T-helper 2 cell treated with Interferon-gamma antibody and Interleukin-4, amounts not matched to agents 100 ng/mL and 5 ng/mL, for 36 hours (primary cell): Measurements from ENCODE around the gene EBF3. TPM values are rescaled to one million over a fixed set of nuclear protein-coding genes. Genes with fewer than 3 reads are reported as not detected.

ENCODE experiments used
- intact Hi-C: fragments of 100-400 bp; cut with micrococcal nuclease; formaldehyde crosslinking; loops from one replicate; pipeline ENCODE4 v1.15.1; 2023
- total RNA-seq: library from RNA; stranded (reverse); gene quantifications from 2 replicates; pipeline ENCODE4 v1.2.3, GENCODE V29; 2022

Gene EBF3
- total RNA-seq, 1 donor from 2014 or later, result not detected

GRCh38 chr10:129841590-129841989 is 122.5 kb downstream of the EBF3 start:
- intact Hi-C loops, result no loop called here

- intact Hi-C loops, result no loop called here
Observed at GRCh38 chr10:129841071-129841470, 123.0 kb downstream of the EBF3 start.

- intact Hi-C loops, result no loop called here
Observed at GRCh38 chr10:129840196-129840590, 123.9 kb downstream of the EBF3 start.

GRCh38 chr10:129839285-129840195 is 124.5 kb downstream of the EBF3 start:
- intact Hi-C loops, result no loop called here

- intact Hi-C loops, result no loop called here
Observed at GRCh38 chr10:129838794-129839193, 125.3 kb downstream of the EBF3 start.

DNA sequence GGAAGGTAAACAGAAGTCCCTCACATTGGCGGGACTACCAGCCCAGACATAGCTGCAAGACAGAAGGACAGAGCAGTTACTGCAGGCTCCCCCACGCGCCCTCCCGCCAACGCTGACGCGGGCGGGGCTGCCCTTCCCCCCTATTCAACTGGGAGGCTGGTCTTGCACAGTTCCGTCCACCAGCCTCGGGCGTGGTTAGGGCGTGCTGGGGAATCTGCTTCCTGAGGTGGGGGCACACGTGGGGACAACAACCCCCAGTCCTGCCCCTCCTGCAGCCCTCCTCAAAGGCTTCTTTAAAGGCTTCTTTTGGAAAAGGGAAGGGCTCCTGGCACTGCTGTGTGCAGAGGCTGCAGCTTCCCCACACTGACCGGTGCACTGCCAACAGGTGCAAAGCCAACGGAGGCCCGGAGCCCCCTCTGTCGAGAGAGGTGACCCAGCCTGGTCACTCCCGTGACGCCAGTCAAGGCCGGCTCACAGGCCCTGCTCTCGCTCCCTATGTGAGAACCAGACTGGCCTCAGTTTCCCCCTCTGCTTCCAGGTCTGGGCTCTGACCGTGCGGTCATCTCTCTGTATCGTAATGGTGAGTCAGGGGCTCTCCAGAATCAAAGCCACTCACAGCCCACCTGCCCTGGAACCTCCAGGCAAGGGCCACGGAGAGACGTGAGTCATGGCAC is 126.0 kb downstream of the EBF3 start:
- intact Hi-C loops, result no loop called here

DNA sequence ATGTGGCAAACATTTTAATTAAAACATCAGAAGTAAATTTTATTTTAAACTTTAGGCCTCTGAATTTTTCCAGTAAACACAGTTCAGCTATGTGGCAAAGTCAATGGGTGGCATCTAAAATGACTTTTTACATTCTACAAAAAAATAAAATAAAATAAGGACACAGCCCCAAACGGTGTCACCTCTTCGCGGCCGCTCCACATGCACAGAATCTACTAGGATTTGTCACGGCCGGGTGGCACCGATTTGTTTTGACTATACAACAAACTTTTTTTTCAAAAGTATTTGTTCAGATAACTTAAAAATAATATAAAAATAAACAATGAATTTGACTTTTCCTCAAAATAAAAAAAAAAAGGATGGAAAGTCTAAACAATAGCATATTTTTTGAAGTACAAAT is 127.8 kb downstream of the EBF3 start:
- intact Hi-C loops, result no loop called here

DNA sequence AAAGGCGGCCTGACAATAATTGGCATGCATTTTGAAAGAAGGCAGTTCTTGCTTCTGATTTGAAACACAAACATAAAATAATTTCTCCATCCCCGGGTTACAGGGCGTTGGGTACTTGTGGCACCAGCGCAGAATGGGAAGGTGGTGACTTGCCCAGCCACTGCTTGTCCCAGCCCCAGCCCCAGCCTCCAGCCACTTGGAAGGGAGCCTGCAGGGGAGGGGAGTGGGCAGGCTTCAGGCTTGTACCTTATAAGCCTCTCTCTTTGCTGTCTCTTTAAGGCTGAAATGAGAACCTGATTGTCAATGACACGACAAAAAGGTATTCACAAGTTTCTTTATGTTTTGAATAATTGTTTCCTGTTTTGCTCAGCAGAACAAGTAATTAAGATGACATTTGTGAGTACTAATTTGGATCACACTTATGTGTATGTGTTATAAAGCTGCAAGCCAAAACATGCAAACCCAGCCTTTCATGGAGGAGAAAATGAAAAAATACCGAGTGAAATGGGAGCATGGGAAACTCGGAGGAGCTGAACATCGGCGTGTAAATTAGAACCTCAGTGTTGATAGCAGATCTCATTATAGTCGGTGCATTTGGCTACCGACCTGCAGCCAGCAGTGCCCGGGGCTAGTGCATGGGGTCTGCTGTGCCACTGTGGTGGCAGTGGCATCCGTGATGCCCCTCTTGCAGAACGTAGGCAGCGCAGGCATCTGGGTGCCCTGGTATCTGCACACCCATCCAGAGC is 129.9 kb downstream of the EBF3 start:
- intact Hi-C loops, result no loop called here

GRCh38 chr10:129833468-129833950 is 130.6 kb downstream of the EBF3 start:
- intact Hi-C loops, result no loop called here

DNA sequence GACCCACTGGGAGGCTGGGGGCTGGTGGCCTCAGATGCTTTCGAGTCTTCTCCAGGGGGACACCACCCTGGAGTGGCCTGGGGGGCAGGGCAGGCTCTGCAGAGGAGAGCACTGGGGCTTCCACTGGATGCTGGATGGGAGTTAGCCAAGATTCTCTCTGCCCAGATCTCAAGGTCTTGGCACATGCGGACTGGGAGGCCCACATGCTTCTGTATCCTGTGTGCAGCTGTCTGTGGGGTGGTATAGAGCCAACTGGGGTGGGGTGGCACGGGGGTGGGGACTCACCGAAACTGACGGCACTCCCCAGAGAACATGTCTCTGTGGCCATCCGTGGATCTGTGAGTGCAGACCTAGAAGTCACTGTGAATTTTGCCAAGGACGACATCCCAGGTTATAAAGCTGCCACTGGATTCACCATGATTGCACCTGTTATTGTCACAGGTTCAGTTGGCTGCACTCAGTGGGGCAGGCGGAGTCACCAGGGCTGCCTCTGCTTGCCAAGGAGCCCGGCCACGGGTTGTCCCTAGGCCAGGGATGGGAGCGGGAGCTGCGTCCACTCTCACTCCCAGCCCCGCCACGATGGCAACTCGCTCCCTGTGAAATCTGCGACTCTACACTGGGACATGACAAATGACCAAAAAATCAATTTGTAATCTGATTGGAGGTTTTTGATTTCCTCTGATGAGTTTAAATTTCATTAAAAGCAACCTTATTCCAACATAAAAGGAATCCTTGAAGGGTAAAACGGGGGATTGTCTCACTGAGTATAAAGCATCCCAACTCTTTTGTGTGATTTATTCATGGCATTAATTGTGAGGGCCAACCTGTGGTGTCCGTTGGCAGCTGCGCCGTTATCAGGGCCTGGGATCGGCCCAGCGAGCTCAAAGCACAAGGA is 131.3 kb downstream of the EBF3 start:
- intact Hi-C loops, result no loop called here

GRCh38 chr10:129831150-129831549 is 132.9 kb downstream of the EBF3 start:
- intact Hi-C loops, result no loop called here

- intact Hi-C loops, result no loop called here
Observed at GRCh38 chr10:129825826-129826225, 138.2 kb downstream of the EBF3 start.

- intact Hi-C loops, result no loop called here
Observed at GRCh38 chr10:129825221-129825620, 138.9 kb downstream of the EBF3 start.

DNA sequence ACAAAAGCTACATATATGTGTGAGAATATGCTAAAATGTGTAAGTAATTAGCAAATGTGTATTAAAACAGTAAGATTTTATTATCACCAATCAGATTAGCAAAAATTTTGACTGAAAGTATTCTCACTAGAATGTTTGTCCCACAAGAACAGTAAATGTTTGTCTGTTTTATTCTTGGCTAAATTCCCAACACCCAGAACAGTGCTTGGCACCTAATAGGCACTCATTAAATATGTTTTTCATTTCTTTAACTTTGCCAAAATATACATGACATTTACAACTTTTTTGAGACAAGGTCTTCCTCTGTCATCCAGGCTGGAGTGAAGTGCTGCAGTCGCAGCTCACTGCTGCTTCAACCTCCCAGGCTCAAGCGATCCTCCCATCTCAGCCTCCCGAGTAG is 143.6 kb downstream of the EBF3 start:
- intact Hi-C loops, result no loop called here

- intact Hi-C loops, result no loop called here
Observed at GRCh38 chr10:129816656-129817045, 147.4 kb downstream of the EBF3 start.

GRCh38 chr10:129815898-129816655 is 148.0 kb downstream of the EBF3 start:
- intact Hi-C loops, result no loop called here

DNA sequence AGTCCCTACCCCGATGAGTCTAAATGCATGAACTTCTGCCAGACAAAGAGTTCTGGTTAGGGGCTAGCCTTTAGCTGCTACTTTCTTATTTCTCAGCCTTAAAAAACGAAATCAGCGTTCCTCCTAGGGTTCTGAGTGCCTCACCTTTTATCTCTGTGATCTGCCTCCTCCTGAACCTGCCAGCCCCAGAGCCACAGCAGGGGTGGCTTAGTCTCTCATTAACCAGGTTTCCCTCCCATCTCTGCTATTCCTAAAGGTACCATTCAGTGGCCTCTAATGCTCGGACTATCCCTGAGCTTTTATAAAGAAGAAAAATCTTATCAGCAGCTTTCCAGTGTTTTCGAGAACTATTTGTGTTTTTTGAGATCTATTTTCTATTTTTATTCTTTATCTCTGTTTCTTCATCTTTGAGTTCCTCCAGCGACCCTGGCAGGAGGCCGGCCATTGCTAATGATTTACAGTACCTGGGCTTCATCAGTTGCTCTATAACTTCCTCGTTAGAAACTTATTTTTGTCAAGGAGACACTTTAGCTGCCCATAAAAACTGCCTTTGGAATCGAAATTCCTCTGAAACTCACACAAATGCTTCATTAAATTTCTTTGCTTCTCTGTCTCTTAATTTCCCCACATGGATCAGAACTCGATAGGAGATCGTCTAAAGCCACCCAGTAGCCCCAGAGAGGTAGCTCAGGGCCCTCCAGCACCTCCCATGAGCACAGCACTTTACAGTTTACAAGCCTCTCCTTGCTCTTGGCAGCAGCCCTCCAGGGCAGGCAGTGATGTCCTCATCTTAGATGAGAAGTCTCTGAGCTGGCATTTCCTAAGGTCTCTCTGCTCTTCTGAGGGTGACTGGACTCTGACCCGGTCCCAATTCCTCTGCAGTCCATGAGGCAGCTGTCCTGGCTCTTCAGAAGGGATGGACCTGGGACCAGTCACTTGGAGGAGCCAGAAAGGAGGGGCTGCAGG is 149.1 kb downstream of the EBF3 start:
- intact Hi-C loops, result no loop called here

GRCh38 chr10:129812398-129812797 is 151.7 kb downstream of the EBF3 start:
- intact Hi-C loops, result no loop called here

- intact Hi-C loops, result no loop called here
Observed at GRCh38 chr10:129811208-129811607, 152.9 kb downstream of the EBF3 start.
